Upper lobe of left lung (tissue), 6 donors: Measurements from ENCODE around the gene AFF3. TPM values are rescaled to one million over a fixed set of nuclear protein-coding genes. Genes with fewer than 3 reads are reported as not detected.
A peak's percentile ranks its signal among the peaks of the same experiment; 100 is the strongest.
"Not testable (repeated sequence)": the region's sequence is repeated elsewhere in the genome, so short reads cannot be mapped to it uniquely, and the experiment has no call there.

Experiments used
- ATAC-seq, 2 donors: fragments of 200-7000 bp; cut with Tn5 transposase; one replicate each; pipeline ENCODE4 v1.9.1; 2022; ENCODE audit warnings: mild to moderate bottlenecking in 2 of 2, moderate library complexity in 2 of 2; ENCODE audit not compliant: low FRiP score in 2 of 2
- DNase-seq, 2 donors: peaks; one replicate each; pipeline ENCODE4 v3.0.0-alpha.2; 2019 to 2020
- H3K27ac ChIP-seq, 4 donors: fragments of 200-600 bp; sonication (generic); one replicate each; pipeline ENCODE4 v1.5.1; 2016 to 2019
- H3K27me3 ChIP-seq, 4 donors: fragments of 200-600 bp; sonication (generic); one replicate each; pipeline ENCODE4 v1.5.1; 2017 to 2019
- H3K36me3 ChIP-seq, 4 donors: fragments of 200-600 bp; sonication (generic); one replicate each; pipeline ENCODE4 v1.5.1; 2016 to 2019
- H3K4me1 ChIP-seq, 4 donors: fragments of 200-600 bp; sonication (generic); one replicate each; pipeline ENCODE4 v1.5.1; 2018 to 2019
- H3K4me3 ChIP-seq, 4 donors: fragments of 200-600 bp; sonication (generic); one replicate each; pipeline ENCODE4 v1.5.1; 2017 to 2019; ENCODE audit warnings: mild to moderate bottlenecking in 2 of 4, moderate library complexity in 1 of 4
- H3K9me3 ChIP-seq, 4 donors: fragments of 200-600 bp; sonication (generic); one replicate each; pipeline ENCODE4 v1.5.1; 2018 to 2019
- CTCF ChIP-seq, 6 experiments: fragments of 450-650 bp in 4 of 6; fragments of 200-600 bp in 2 of 6; sonication (generic) in 2 of 6; IDR thresholded peaks; one replicate each; pipeline ENCODE4 v1.5.1; 2016 to 2019; ENCODE audit warnings: antibody characterized with exemption in 6 of 6
- EP300 ChIP-seq, 4 donors: sonication (generic); formaldehyde crosslinking; IDR thresholded peaks; one replicate each; pipeline ENCODE4 v1.5.1; 2017; ENCODE audit warnings: antibody characterized with exemption in 4 of 4, control low read depth in 2 of 4
- POLR2A ChIP-seq, 4 donors: fragments of 450-650 bp; IDR thresholded peaks; one replicate each; pipeline ENCODE4 v1.5.1; 2016 to 2017; ENCODE audit warnings: antibody characterized with exemption in 4 of 4, mild to moderate bottlenecking in 2 of 4
- POLR2AphosphoS5 ChIP-seq, 2 donors: sonication (generic); formaldehyde crosslinking; IDR thresholded peaks; one replicate each; pipeline ENCODE4 v1.5.1; 2017; ENCODE audit warnings: antibody characterized with exemption in 2 of 2
- WGBS, 2 donors: methylation state at CpG; one replicate each; pipeline ENCODE4 v1.1.5; 2017 to 2018; 5-methylcytosine and 5-hydroxymethylcytosine counted together
- total RNA-seq, 6 donors: library from RNA; depleted of rRNA in 4 of 6; stranded (reverse); fragments of >200 nt in 4 of 6; gene quantifications; one replicate each; pipeline versions ENCODE4 v1.1.0 to v1.2.1, GENCODE V29; 2016 to 2021
- donor health status: DM: no; HTN: no; CAD: no; lungs with moderate emphysema.
- donor health status: DM: no; HTN: yes; CAD: no; lungs with severe emphysema.

Gene AFF3
- total RNA-seq, 6 donors from 2014 or later: 21.0 to 195 (median 47.9) TPM

GRCh38 chr2:100107906-100108647, 34.3 kb downstream of the AFF3 start:
- H3K27ac ChIP-seq: no peak overlapping the region
- no peaks in the 10 kb centered on the region for H3K36me3 ChIP-seq
- ATAC-seq (no peak), DNase-seq (no peak)
- peaks cover 0 to 9% (median 2%) of the 10 kb centered on the region in 4 donors for H3K27me3 ChIP-seq
- TF ChIP-seq EP300 (IDR thresholded peaks at IDR 0.05) (no peak), POLR2AphosphoS5 (IDR thresholded peaks at IDR 0.05) (no peak), POLR2A (IDR thresholded peaks at IDR 0.05) (no peak), CTCF (IDR thresholded peaks at IDR 0.05) (no peak)
- peaks cover 14 to 22% (median 16%) of the 10 kb centered on the region in 4 donors for H3K4me1 ChIP-seq
- 97% methylated on average over 6 of the region's 6 CpGs for WGBS, 2 donors
- H3K4me3 ChIP-seq: no peak overlapping the region
- H3K9me3 ChIP-seq: no peaks in the 10 kb centered on the region

GRCh38 chr2:100107440-100107839, 35.0 kb downstream of the AFF3 start:
- ATAC-seq (no peak), DNase-seq (no peak)
- H3K36me3 ChIP-seq: no peaks in the 10 kb centered on the region
- WGBS, 2 donors: 76 to 100% methylated on average over 1 of the region's 1 CpG
- H3K4me1 ChIP-seq: peaks cover 14 to 22% (median 16%) of the 10 kb centered on the region in 4 donors
- H3K4me3 ChIP-seq: no peak overlapping the region
- no peak for TF ChIP-seq POLR2AphosphoS5 (IDR thresholded peaks at IDR 0.05)
- H3K27me3 ChIP-seq: peaks cover 0 to 9% (median 2%) of the 10 kb centered on the region in 4 donors
- H3K27ac ChIP-seq: peak overlapping the region in 1 of 4 donors; percentile 84
- H3K9me3 ChIP-seq: no peaks in the 10 kb centered on the region

- H3K36me3 ChIP-seq: no peaks in the 10 kb centered on the region
- WGBS, 2 donors: 36 to 54% methylated on average over 9 of the region's 9 CpGs
- peaks cover 14 to 22% (median 16%) of the 10 kb centered on the region in 4 donors for H3K4me1 ChIP-seq
- TF ChIP-seq CTCF (IDR thresholded peaks at IDR 0.05) (no peak), POLR2AphosphoS5 (IDR thresholded peaks at IDR 0.05) (peak; percentile 40 to 42), EP300 (IDR thresholded peaks at IDR 0.05) (peak in 2 of 4 donors; percentile 23 to 54), POLR2A (IDR thresholded peaks at IDR 0.05) (peak in 1 of 4 donors; percentile 16)
- peak overlapping the region in 3 of 4 donors; percentile 70 to 90 (median 84) for H3K27ac ChIP-seq
- H3K9me3 ChIP-seq: no peaks in the 10 kb centered on the region
- ATAC-seq (no peak), DNase-seq (peak in 1 of 2 donors; percentile 32)
- H3K4me3 ChIP-seq: no peak overlapping the region
- peaks cover 0 to 9% (median 2%) of the 10 kb centered on the region in 4 donors for H3K27me3 ChIP-seq
Measured at GRCh38 chr2:100106460-100106859, 35.9 kb downstream of the AFF3 start.

GRCh38 chr2:100105678-100106054, 36.7 kb downstream of the AFF3 start:
- Histone ChIP-seq H3K4me1 (peaks cover 14 to 22% (median 16%) of the 10 kb centered on the region in 4 donors), H3K4me3 (peak overlapping the region in 3 of 4 donors; percentile 59 to 72 (median 66)), H3K36me3 (no peaks in the 10 kb centered on the region), H3K9me3 (no peaks in the 10 kb centered on the region), H3K27ac (peak overlapping the region; percentile 70 to 90 (median 80)), H3K27me3 (peaks cover 0 to 9% (median 2%) of the 10 kb centered on the region in 4 donors)
- ATAC-seq: no peak
- TF ChIP-seq POLR2A (IDR thresholded peaks at IDR 0.05): no peak
- TF ChIP-seq EP300 (IDR thresholded peaks at IDR 0.05): no peak
- TF ChIP-seq POLR2AphosphoS5 (IDR thresholded peaks at IDR 0.05): no peak
- TF ChIP-seq CTCF (IDR thresholded peaks at IDR 0.05): no peak
- WGBS, 2 donors: 64 to 74% methylated on average over 9 to 12 of the region's 12 CpGs
- no peak for DNase-seq

- H3K27me3 ChIP-seq: peaks cover 0 to 9% (median 2%) of the 10 kb centered on the region in 4 donors
- H3K36me3 ChIP-seq: no peaks in the 10 kb centered on the region
- peak overlapping the region; percentile 46 to 72 (median 62) for H3K4me3 ChIP-seq
- H3K9me3 ChIP-seq: no peaks in the 10 kb centered on the region
- DNase-seq: peak in 1 of 2 donors; percentile 87
- TF ChIP-seq POLR2AphosphoS5 (IDR thresholded peaks at IDR 0.05) (no peak), POLR2A (IDR thresholded peaks at IDR 0.05) (peak in 1 of 4 donors; percentile 14), CTCF (IDR thresholded peaks at IDR 0.05) (no peak), EP300 (IDR thresholded peaks at IDR 0.05) (no peak)
- H3K4me1 ChIP-seq: peaks cover 14 to 22% (median 16%) of the 10 kb centered on the region in 4 donors
- H3K27ac ChIP-seq: peak overlapping the region; percentile 70 to 90 (median 80)
- WGBS, 2 donors: 1 to 2% methylated on average over 13 to 51 of the region's 119 CpGs
- peak in 1 of 2 donors; percentile 58 for ATAC-seq
Measured at GRCh38 chr2:100104718-100105677, 37.4 kb downstream of the AFF3 start.

- ATAC-seq (peak in 1 of 2 donors; percentile 52), DNase-seq (peak in 1 of 2 donors; percentile 86)
- peaks cover 14 to 22% (median 16%) of the 10 kb centered on the region in 4 donors for H3K4me1 ChIP-seq
- H3K36me3 ChIP-seq, H3K27me3 ChIP-seq, H3K9me3 ChIP-seq: not testable (repeated sequence)
- peak overlapping the region in 3 of 4 donors; percentile 44 to 72 (median 59) for H3K4me3 ChIP-seq
- peak overlapping the region in 1 of 4 donors; percentile 74 for H3K27ac ChIP-seq
- WGBS, 2 donors: 0% methylated on average over 5 of the region's 60 CpGs; no CpG with 5 or more reads in 1 of the 2 donors
Measured at GRCh38 chr2:100104265-100104664, 38.1 kb downstream of the AFF3 start.
